Measurements from ENCODE around the gene CYTH3.
"Not testable (repeated sequence)": the region's sequence is repeated elsewhere in the genome, so short reads cannot be mapped to it uniquely, and the experiment has no call there.

CYTH3 gene

GRCh38 chr7:6256677-6257535 is 15.5 kb downstream of the CYTH3 start:
- DNase-seq: peak; percentile 47

GRCh38 chr7:6256109-6256483 is 16.3 kb downstream of the CYTH3 start:
- DNase-seq: no peak

GRCh38 chr7:6254866-6255265 is 17.6 kb downstream of the CYTH3 start:
- no peak for DNase-seq

GRCh38 chr7:6252748-6253147 is 19.7 kb downstream of the CYTH3 start:
- no peak for DNase-seq

- no peak for DNase-seq
Measured at GRCh38 chr7:6252341-6252746, 20.1 kb downstream of the CYTH3 start.

GRCh38 chr7:6251653-6252052 is 20.8 kb downstream of the CYTH3 start:
- no peak for DNase-seq

- peak; percentile 44 for DNase-seq
Measured at GRCh38 chr7:6250364-6250833, 22.0 kb downstream of the CYTH3 start.

- DNase-seq: no peak
Measured at GRCh38 chr7:6249043-6249442, 23.4 kb downstream of the CYTH3 start.

GRCh38 chr7:6248581-6248980 is 23.8 kb downstream of the CYTH3 start:
- no peak for DNase-seq

- no peak for DNase-seq
Measured at GRCh38 chr7:6246251-6246917, 26.0 kb downstream of the CYTH3 start.

- no peak for DNase-seq
Measured at GRCh38 chr7:6244021-6244420, 28.4 kb downstream of the CYTH3 start.

- DNase-seq: no peak
Measured at GRCh38 chr7:6243168-6243567, 29.3 kb downstream of the CYTH3 start.

GRCh38 chr7:6242561-6242960 is 29.9 kb downstream of the CYTH3 start:
- DNase-seq: no peak

- no peak for DNase-seq
Measured at GRCh38 chr7:6241607-6241973, 30.8 kb downstream of the CYTH3 start.

GRCh38 chr7:6238309-6238925 is 34.0 kb downstream of the CYTH3 start:
- no peak for DNase-seq

GRCh38 chr7:6237730-6238129 is 34.7 kb downstream of the CYTH3 start:
- DNase-seq: no peak

- DNase-seq: no peak
Measured at GRCh38 chr7:6237011-6237410, 35.4 kb downstream of the CYTH3 start.

- no peak for DNase-seq
Measured at GRCh38 chr7:6235029-6235871, 37.2 kb downstream of the CYTH3 start.

- no peak for DNase-seq
Measured at GRCh38 chr7:6234384-6234783, 38.0 kb downstream of the CYTH3 start.

GRCh38 chr7:6232534-6232933 is 39.9 kb downstream of the CYTH3 start:
- no peak for DNase-seq

- no peak for DNase-seq
Measured at GRCh38 chr7:6232116-6232515, 40.3 kb downstream of the CYTH3 start.

- DNase-seq: no peak
Measured at GRCh38 chr7:6231184-6231583, 41.2 kb downstream of the CYTH3 start.

- DNase-seq: not testable (repeated sequence)
Measured at GRCh38 chr7:6229284-6229683, 43.1 kb downstream of the CYTH3 start.

Measured in stimulated activated CD8-positive, alpha-beta memory T cell treated with anti-CD3 and anti-CD28 coated beads, Interleukin-4, amount 100 ng/mL, for 48 hours (primary cell).